Testis (tissue), 2 donors: ENCODE data around the gene VWF.

Experiments used
- POLR2A ChIP-seq: fragments of 450-650 bp; IDR thresholded peaks from one replicate; pipeline ENCODE4 v1.6.1; 2017; ENCODE audit warnings: antibody characterized with exemption, mild to moderate bottlenecking, moderate library complexity
- TF ChIP-seq, protein P1 (sequence below), 3 experiments: fragments of 450-650 bp in 2 of 3; fragments of 200-600 bp in 1 of 3; sonication (generic) in 1 of 3; IDR thresholded peaks; one replicate each; pipeline ENCODE4 v1.5.1; 2016 to 2019; ENCODE audit warnings: antibody characterized with exemption in 3 of 3, mild to moderate bottlenecking in 2 of 3, moderate library complexity in 1 of 3

DNA sequence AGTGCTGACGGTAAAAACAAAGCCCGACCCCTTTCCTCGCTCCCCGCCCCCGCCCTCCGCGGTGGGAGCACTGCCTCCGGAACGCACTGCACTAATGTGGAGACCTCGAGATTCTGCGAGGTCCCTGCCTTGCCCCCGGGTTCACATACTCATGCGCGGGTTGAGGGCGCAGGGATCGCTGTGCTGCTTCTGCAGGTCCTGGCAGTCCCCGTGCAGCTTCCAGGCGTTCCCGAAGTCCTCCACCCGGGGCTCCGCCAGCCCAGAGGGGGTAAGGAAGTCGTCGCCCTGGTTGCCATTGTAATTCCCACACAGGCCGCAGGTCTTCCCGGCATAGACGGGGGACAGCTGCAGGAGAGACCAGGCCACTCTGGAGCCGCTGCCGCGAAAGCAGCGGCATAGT, 66.8 kb downstream of the VWF start:
- TF ChIP-seq, protein P1, sequence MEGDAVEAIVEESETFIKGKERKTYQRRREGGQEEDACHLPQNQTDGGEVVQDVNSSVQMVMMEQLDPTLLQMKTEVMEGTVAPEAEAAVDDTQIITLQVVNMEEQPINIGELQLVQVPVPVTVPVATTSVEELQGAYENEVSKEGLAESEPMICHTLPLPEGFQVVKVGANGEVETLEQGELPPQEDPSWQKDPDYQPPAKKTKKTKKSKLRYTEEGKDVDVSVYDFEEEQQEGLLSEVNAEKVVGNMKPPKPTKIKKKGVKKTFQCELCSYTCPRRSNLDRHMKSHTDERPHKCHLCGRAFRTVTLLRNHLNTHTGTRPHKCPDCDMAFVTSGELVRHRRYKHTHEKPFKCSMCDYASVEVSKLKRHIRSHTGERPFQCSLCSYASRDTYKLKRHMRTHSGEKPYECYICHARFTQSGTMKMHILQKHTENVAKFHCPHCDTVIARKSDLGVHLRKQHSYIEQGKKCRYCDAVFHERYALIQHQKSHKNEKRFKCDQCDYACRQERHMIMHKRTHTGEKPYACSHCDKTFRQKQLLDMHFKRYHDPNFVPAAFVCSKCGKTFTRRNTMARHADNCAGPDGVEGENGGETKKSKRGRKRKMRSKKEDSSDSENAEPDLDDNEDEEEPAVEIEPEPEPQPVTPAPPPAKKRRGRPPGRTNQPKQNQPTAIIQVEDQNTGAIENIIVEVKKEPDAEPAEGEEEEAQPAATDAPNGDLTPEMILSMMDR (IDR thresholded peaks at IDR 0.05) = no peak
- TF ChIP-seq POLR2A = no peak
